NCI-H524 treated with DMSO at 0.1 percent for 48 hours (cell line): ENCODE data around the gene PLA2G2F.

ENCODE experiments used
- DNase-seq: peaks from one replicate; lab custom pipeline; 2025; lab: John Stamatoyannopoulos, UW

The PLA2G2F gene

DNA sequence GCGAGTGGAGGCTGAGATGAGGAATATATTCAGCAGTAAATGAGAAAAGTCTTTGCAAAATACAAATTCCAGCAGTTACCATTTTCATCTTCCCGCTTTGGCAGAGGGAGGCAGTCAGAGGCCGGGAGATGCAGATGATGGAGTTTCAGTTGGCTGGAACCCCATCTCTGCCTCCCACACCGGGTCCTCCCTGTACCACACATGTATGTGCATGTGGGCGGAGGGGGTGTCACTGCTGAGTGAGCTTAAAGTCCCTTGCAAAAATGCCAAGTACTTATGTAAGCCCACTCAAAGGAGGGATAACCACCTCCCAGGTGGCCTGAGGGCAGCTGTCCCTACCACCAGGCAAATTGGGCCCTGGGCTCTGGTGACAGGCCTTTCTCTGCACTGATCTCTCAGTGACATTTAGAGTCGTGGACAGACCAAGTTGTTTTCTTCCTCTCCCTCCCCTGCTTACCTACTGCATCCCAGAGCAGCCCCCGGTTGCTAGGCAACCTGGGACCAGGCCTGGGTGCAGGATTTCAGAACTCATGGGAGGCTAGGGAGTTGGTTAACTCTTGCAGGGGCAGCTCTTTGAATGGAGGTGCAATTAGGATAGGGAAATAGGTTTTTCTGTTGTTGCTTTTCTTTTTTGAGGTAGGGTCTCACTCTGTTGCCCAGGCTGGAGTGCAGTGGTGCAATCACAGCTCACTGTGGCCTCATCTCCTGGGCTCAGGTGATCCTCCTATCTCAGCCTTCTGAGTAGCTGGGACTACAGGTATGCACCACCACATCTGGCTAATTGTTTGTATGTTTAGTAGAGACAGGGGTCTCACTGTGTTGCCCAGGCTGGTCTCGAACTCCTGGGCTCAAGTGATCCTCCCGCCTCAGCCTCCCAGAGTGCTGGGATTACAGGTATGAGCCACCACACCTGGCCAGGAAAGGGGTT lies 29.7 kb downstream of the PLA2G2F start:
- DNase-seq: no peak

DNA sequence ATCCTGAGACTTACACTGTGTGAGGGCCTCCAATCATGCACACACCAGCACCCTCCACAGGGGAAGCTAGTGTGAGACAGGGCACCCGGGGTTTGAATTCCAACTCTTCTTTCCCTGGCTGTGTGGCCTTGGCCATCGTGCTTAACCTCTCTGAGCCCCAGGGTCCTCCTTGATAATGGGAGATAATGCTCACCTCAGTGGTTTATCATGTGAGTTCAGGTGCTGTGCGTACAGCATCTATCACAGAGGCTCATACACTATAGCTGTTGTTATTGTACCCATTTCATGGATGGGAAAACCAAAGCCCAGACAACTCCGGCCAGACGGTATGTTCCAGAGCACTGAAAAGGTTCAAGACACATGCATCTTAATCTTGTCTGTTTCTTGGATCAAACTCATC lies 30.8 kb downstream of the PLA2G2F start:
- no peak for DNase-seq

DNA sequence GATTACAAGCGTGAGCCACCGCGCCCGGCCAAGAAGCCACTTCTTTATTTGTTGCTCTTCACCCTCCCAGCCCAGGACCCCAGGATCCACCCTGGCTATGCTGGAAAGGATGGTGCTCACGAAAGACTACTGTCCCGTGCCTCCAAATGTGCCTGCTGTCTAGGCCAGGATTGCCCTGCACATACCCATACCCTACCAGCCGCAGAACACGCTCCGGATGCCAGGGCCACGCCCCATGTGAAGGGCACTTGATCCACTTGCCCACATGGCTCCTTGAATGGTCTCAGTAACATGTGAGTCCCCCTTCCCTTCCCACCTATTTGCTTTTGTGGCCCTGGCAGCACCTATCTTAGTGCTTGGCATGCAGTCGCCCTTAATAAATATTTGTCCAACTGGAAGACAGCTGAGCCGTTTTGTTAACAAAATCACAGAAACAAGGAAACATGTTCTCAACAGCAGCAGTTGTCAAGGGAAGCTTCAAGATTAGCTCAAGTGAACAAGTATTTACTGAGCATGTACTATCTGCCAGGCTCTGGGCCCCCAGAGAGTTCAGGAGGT lies 33.0 kb downstream of the PLA2G2F start:
- DNase-seq: no peak

DNA sequence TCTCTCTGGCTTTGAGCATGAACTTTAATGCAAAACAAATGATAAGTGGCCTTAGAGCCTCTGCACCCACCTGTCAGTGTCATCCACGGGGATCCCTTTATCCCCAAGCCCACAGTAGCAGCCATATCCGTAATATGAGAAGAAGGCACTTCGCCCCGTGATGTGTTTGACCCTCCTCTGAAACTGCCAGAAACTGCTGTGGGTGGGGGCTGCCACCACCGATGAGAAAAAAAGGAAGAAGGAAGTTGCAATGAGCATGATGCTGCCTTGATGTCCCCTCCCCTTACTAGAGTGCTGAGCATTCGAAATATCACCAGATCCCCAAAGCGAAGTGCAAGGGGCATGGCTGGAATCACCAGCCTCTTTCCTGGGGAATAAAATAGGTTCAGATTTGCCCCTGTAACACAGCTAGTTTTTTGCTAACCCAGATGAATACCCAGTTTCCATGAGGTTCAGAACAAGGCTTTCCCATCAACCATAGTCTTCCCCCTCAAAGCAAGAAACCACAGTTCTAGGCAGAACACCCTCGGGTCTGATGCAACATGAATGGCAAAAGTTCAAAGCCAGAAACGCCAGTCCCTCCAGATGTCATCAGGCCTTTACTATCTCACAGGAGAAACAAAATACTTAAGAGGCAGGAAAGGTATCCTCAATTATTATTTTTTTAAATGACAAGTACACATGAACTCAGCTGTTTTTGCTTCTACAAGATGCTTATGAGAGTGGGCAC lies 36.0 kb downstream of the PLA2G2F start:
- no peak for DNase-seq

GRCh38 chr1:20178634-20179370 lies 39.7 kb downstream of the PLA2G2F start:
- no peak for DNase-seq

GRCh38 chr1:20179371-20180128 lies 40.4 kb downstream of the PLA2G2F start:
- no peak for DNase-seq

DNA sequence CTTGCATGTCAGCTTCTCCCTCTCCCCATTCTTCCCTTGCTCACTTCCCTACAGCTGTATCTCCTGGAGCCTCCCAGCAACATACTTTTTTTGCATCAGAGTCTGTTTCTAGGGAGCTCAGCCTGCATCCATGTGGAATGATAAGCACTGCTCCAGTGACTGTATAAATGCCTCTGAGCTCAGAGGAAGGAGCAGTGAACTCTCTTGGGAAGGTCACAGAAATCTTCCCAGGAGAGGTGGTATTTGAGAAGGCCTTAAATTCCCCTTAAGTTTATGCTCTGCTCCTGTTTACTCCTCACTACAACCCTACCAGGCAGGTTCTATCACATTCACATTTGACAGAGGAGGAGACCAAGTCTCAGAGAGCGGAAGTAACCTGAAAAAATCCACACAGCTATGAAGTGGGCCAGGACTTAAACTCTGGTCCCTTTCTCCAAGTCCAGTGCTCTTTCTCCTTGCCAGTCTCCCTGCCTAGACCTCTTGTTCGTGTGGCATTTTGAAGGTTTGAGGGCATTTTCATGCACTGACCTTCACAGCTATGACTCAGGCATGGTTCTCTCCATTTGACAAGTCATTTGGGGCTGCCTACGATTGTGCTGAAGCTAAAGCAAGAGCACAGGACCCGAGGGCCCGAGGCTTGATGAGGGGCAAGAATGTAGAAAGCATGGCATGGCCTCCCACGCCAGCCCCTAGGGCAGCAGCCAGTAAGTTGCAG lies 41.2 kb downstream of the PLA2G2F start:
- DNase-seq: no peak

GRCh38 chr1:20180844-20181207 lies 41.7 kb downstream of the PLA2G2F start:
- no peak for DNase-seq

DNA sequence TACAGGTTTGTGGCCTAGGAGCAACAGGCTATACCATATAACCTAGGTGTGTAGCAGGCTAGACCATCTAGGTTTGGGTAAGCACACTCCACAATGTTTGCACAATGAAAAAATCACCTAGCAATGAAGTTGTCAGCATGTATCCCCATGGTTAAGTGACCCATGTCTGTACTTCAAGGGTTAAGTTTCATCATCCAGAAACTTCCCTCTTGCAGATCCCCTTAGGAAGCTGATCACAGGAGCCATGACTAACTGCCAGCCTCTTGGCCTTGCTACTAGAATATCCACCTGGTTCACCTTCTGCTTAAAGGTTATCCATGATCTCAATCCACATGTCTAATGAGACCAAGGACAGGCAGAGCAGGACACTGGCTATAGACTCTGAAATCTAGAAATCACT lies 43.3 kb downstream of the PLA2G2F start:
- DNase-seq: no peak

DNA sequence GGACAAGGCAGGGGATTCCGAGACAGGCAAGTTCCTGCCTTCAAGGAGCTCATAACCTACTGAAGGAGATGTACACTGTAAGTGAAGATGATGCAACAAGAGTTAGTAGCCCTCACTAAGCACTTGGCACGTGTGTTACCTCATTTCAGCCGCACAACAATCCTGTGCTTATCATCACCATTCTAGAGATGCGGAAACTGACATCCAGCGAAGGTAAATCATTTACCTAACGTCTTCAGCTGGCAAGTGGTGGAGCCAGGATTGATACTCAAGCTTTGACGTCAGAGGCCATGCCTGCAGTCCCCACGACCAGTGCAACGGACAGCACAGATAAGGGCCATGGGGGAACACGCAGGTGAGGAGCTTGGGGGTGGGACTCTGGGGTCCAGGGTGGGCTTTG lies 43.9 kb downstream of the PLA2G2F start:
- DNase-seq: no peak

- DNase-seq: no peak
Observed at GRCh38 chr1:20183616-20184271, 44.6 kb downstream of the PLA2G2F start.

- no peak for DNase-seq
Observed at GRCh38 chr1:20184481-20184900, 45.4 kb downstream of the PLA2G2F start.

DNA sequence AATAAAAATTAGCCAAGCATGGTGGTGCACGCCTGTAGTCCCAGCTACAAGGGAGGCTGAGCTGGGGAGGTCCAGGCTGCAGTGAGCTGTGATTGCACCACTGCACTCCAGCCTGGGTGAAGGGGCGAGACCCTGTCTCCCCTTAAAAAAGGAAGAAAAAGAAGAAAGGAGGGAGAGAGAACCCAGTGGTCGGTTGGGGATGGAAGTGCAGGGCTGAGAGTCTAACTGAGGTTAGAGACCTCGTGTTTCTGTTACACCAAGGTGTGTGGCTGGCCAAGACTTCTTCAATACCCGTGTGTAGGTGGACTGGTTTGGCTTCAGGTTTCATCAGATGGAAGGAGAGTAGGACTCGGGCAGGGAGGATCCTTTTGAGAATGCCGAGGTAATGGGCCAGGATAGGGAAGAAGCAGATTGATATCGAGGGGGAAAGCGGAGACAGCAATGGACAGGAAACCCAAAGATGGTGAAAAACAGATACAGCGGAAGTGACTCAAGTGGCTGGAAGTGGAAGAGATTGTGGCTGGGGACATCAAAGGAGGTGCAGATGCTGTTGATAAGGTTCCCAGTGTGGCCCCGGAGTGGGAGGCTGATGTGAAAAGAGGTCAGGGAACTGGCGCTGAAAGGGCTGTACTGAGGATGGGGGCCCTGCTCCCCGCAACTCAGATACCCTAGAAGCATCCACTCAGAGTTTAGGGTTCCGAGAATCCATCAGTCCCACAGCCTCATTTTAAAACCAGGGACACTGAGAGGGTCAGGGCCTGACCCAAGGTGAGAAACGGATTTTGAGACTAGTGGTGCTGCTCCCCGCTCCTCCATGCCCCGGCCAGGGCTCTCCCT lies 46.1 kb downstream of the PLA2G2F start:
- no peak for DNase-seq

DNA sequence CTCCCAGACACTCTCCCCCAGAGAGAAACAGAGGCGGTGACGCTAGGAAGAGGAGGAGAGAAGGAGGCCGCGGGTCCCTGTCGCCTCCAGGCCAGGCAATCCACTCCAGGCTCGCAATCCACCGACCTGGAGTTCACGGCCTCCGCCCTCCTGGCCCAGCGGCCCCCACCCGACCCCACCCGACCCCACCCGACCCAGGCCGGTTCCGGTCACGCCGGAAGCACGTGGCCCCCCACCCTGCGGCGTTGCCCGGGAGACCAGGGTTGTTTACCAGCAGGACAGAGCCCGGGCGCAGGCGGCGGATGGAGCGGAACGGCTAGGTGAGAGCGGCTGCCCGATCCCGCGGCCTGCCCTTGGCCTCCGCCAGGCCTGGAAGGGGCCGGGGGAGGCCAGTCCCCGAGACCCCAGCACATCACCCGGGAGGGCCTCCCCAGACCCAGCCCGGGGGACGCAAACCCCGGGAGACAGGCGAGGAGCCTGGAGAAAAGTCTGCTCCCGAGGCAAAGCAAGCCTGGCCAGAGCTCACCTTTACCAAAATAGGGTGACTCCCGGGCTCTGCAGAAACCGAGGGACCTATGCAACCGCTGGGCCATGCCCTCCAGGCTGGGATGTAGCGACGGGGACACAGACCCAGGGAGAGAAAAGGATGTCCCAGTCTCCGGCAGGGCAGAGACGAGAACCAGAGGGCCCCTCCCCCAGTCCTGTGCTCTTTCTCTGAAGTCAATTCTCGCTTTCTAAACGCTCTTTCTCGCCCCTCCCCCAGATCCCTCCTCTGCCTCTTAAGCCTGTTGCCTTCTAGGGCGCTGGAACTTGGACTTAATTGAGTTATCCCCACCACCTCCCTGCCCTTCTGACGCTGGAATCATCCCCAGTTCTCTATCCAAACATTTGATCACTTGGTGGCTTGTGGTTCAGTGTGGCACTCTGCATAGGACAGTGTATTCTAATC lies 47.0 kb downstream of the PLA2G2F start, which contains the start of the genes PLA2G2C and UBXN10:
Gene PLA2G2C (minus strand): TSS at position 685 of the 949 bp plus-strand sequence. CDS start 9,155 bp downstream, outside the sequence.
Gene UBXN10 (plus strand): TSS at position 263 of the 949 bp plus-strand sequence. CDS start 4,466 bp downstream, outside the sequence.
- DNase-seq: no peak

DNA sequence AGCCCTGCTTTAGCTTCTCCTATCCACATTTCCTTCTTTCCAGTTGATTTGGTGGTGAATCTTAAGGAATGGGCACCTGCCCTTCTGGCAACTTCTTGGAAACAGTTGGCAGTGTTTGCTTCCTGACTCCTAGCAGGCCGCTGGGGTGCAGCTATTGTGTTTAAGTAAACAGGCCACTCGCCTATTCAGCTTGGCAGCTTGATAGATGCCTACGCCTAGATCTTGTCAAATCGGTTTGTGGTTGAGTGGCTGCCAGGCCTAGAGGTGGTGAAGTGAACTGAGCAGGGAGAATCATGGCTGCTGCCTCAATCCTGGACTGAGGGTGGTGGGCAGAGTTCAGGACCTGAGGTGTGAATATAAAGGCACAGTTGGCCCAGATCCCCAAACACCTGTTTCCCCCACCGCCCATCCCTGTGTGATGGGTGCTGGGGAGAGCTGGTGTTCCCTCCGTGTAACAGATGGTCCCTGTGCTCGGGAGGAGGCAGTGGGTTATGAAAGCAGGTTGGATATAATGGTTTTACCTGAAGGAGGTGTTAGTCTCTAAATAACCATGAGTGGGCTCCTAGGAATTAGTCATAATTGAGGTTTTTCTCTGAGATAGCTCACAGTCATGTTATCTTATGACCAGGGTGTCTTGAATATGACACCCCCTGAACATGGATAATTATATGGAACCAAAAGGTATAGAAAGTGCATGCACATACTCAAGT lies 48.1 kb downstream of the PLA2G2F start:
- DNase-seq: no peak

DNA sequence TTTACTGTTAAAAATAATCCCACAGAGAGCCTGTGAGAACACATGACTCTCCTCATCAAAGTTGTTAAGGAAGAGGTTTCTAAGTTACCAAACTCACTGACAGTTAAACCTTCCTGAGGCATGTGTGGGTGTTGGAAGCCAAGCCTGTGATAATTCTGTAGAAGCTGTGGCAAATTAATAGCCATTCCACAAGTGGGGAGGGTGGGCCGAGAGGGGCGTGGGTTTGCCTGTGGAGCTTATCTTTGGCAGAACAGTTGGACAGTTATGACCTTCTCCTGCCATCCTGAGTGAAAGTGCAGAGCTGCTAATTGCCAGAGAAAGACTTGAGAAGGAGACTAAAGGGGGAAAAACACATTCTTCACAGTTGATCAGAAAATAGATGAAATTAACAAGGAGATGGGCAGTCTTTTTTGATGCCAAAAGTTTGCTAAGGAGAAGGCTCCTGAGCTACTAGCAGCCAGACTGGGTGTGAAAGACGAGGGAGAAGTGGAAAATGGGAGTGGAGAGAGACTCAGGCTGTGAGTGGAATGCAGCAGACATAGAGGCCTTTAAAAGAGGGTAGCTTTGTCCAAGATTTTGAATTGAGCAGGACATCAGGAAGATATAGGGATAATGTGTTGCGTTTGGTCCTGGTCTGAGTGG lies 48.8 kb downstream of the PLA2G2F start:
- DNase-seq: no peak

DNA sequence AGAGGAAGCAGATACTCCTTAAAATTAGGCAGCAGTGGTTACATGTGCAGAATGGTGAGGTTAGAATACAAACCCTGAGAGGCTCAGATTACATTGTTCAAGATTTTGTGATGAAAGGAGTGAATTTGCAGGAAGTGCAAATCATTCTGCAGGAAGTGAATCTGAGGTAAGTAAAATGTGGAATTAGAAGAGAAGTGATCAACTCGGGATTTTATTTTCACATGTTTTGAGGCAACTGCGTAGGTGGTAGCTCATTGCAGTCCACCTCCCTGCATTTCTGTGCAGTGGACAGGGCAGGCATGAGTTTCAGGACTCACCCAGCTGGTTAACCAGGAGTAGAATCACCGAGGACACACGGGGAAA lies 49.3 kb downstream of the PLA2G2F start:
- DNase-seq: no peak
